Endodermal cell (in vitro differentiated cells): ENCODE results near the gene TMOD2. TPM values are rescaled to one million over a fixed set of nuclear protein-coding genes. Genes with fewer than 3 reads are reported as not detected.
A peak's percentile ranks its signal among the peaks of the same experiment; 100 is the strongest.

Experiments
- DNase-seq: peaks from one replicate; pipeline ENCODE4 v3.0.0-alpha.2; 2017
- H3K27ac ChIP-seq: 2 replicates; pipeline ENCODE4 v1.5.1; 2013; ENCODE audit warnings: mild to moderate bottlenecking, low read depth, low read length, moderate library complexity
- H3K27me3 ChIP-seq: 2 replicates; pipeline ENCODE4 v1.6.1; 2013; ENCODE audit warnings: mild to moderate bottlenecking, low read length, moderate library complexity; ENCODE audit not compliant: insufficient read depth, control insufficient read depth, poor library complexity, severe bottlenecking
- H3K36me3 ChIP-seq: 2 replicates; pipeline ENCODE4 v1.7.0; 2013; ENCODE audit warnings: mild to moderate bottlenecking, low read length, moderate library complexity; ENCODE audit not compliant: control insufficient read depth, insufficient read depth
- H3K4me1 ChIP-seq: one replicate; pipeline ENCODE4 v1.7.0; 2013; ENCODE audit warnings: low read length; ENCODE audit not compliant: control insufficient read depth, insufficient read depth
- H3K4me3 ChIP-seq: 2 replicates; pipeline ENCODE4 v1.5.1; 2013; ENCODE audit warnings: mild to moderate bottlenecking, low read length, moderate library complexity
- H3K9ac ChIP-seq: 2 replicates; pipeline ENCODE4 v1.6.1; 2013; ENCODE audit warnings: mild to moderate bottlenecking, low read length, moderate library complexity; ENCODE audit not compliant: poor library complexity, severe bottlenecking; ENCODE audit errors: extremely low read depth
- H3K9me3 ChIP-seq: 2 replicates; pipeline ENCODE4 v1.6.1; 2013; ENCODE audit warnings: mild to moderate bottlenecking, low read length, moderate library complexity; ENCODE audit not compliant: control insufficient read depth
- H3K27ac Mint-ChIP-seq: 2 replicates; pipeline ENCODE4 v1.8.0; 2020; ENCODE audit warnings: mixed read lengths
- H3K27me3 Mint-ChIP-seq: 2 replicates; pipeline ENCODE4 v1.8.0; 2021; ENCODE audit warnings: mild to moderate bottlenecking, mixed read lengths; ENCODE audit not compliant: insufficient read depth
- H3K36me3 Mint-ChIP-seq: 2 replicates; pipeline ENCODE4 v1.8.0; 2020; ENCODE audit warnings: low read depth, mixed read lengths
- H3K4me1 Mint-ChIP-seq: 2 replicates; pipeline ENCODE4 v1.8.0; 2020; ENCODE audit warnings: mixed read lengths
- H3K4me3 Mint-ChIP-seq: 2 replicates; pipeline ENCODE4 v1.8.0; 2020; ENCODE audit warnings: mild to moderate bottlenecking, moderate library complexity, mixed read lengths
- H3K9me3 Mint-ChIP-seq: 2 replicates; pipeline ENCODE4 v1.8.0; 2020; ENCODE audit warnings: mild to moderate bottlenecking, mixed read lengths
- WGBS, 2 experiments: methylation state at CpG; one replicate each; pipeline versions ENCODE4 v1.1.5 to v1.1.7; 2013; ENCODE audit warnings: missing lambda C conversion rate in 2 of 2, mixed read lengths in 1 of 2; ENCODE audit not compliant: insufficient coverage in 1 of 2, insufficient read length in 1 of 2; 5-methylcytosine and 5-hydroxymethylcytosine counted together
- total RNA-seq, 2 donors: library from RNA; stranded (reverse); fragmentation: NEBNext Ultra II Directional in 1 of 2; extraction: Animal tissue kit (Norgen Biotek cat#: 25700) in 1 of 2; gene quantifications; 2 replicates in 1 of 2; 3 replicates in 1 of 2; pipeline ENCODE4 v1.2.1, GENCODE V29; 2021
- TF ChIP-seq, protein P1 (sequence below): fragments of 200-600 bp; sonication (generic); conservative IDR thresholded peaks from 2 replicates; pipeline ENCODE4 v1.5.0; 2021; ENCODE audit warnings: antibody characterized with exemption, mild to moderate bottlenecking

The TMOD2 gene
- total RNA-seq, 2 donors from 2014 or later: 2.1 to 2.5 TPM

DNA sequence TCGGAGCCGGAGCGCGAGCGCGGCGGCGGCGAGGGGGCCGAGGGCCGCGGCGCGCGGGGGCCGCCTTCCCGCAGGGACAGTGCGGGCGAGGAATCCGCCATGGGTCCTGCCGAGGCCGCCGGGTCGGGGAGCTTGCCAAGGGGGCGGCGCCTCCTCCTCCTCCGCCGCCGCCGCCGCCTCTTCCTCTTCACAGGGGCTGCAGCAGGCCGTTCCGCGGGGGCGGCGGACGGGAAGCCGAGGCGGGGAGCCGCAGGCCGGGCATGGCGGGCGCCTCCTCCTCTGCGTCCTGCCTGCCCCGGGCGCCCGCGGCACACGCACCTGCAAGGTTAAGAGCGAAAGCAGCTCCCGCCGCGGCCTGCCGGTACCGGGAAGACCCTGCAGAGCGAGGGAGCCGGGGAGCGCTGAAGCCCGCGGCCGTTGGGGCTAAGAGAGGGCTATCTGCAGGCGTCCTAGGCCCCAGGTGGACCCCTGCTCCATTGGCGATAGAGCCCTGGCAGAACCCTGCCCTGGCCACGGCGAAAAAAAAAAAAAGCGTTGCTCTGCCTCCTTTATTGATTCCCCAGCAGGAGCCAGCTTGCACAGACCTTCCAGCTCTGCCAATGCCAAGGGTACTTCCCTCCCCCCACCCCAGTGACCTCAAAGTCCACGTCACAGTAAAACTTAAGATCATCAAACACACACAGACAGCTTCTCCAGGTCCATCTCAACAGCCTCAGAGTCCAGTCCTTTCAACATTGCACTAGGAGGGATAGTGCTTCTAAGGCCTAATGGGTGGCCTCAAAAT lies 13.7 kb upstream of the TMOD2 start, which contains the start of gene LYSMD2:
LYSMD2 (minus strand) TSS at position 134 of the 784 bp plus-strand sequence; CDS start at position 101, 33 bp downstream.
- peak within 1 kb of the TSS; percentile 61 for H3K4me3 ChIP-seq
- peak; percentile 80 for DNase-seq
- H3K36me3 ChIP-seq: no peaks in the 10 kb centered on the region
- no peak within 1 kb of the TSS for H3K9ac ChIP-seq
- no peak within 1 kb of the TSS for H3K27ac ChIP-seq
- no peaks in the 10 kb centered on the region for H3K9me3 ChIP-seq
- Mint-ChIP-seq H3K9me3 (no peaks in the 10 kb centered on the region), H3K27me3 (peaks cover 37% of the 10 kb centered on the region), H3K27ac (no peak within 1 kb of the TSS), H3K36me3 (no peaks in the 10 kb centered on the region), H3K4me3 (peak within 1 kb of the TSS; percentile 57), H3K4me1 (peaks cover 3% of the 10 kb centered on the region)
- H3K27me3 ChIP-seq: peaks cover 39% of the 10 kb centered on the region
- H3K4me1 ChIP-seq: no peaks in the 10 kb centered on the region
- TF ChIP-seq, protein P1, sequence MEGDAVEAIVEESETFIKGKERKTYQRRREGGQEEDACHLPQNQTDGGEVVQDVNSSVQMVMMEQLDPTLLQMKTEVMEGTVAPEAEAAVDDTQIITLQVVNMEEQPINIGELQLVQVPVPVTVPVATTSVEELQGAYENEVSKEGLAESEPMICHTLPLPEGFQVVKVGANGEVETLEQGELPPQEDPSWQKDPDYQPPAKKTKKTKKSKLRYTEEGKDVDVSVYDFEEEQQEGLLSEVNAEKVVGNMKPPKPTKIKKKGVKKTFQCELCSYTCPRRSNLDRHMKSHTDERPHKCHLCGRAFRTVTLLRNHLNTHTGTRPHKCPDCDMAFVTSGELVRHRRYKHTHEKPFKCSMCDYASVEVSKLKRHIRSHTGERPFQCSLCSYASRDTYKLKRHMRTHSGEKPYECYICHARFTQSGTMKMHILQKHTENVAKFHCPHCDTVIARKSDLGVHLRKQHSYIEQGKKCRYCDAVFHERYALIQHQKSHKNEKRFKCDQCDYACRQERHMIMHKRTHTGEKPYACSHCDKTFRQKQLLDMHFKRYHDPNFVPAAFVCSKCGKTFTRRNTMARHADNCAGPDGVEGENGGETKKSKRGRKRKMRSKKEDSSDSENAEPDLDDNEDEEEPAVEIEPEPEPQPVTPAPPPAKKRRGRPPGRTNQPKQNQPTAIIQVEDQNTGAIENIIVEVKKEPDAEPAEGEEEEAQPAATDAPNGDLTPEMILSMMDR: no peak
- WGBS, 2 experiments: 2 to 5% methylated on average over 8 to 65 of the region's 67 CpGs

DNA sequence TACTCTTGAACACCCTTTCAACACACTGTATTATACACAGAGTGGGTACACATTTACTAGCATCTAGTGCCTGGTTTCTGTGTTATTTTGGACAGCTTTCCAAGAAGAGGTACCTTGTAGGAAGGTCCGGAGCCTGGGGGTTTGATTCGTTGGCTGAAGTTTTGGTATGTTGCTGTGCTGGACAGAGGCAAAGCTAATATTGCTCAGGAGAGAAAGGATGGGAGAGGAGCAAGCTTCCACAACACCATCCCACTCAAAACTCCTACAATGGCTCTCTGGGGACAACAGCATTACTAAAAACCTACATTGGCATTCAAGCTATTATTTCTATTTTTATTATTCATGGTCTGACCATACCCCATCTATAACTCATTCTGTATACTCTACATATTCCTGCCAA lies 12.8 kb upstream of the TMOD2 start:
- no peaks in the 10 kb centered on the region for H3K36me3 ChIP-seq
- Mint-ChIP-seq H3K4me3 (peak overlapping the region; percentile 57), H3K4me1 (peaks cover 3% of the 10 kb centered on the region), H3K27me3 (peaks cover 41% of the 10 kb centered on the region), H3K36me3 (no peaks in the 10 kb centered on the region), H3K27ac (no peak overlapping the region), H3K9me3 (no peaks in the 10 kb centered on the region)
- peaks cover 43% of the 10 kb centered on the region for H3K27me3 ChIP-seq
- no peak overlapping the region for H3K4me3 ChIP-seq
- no peaks in the 10 kb centered on the region for H3K4me1 ChIP-seq
- no peak for DNase-seq
- no peaks in the 10 kb centered on the region for H3K9me3 ChIP-seq
- TF ChIP-seq, protein P1: no peak
- WGBS, 2 experiments: 77% methylated on average over 2 of the region's 2 CpGs; no CpG with 5 or more reads in 1 of the 2 experiments
- H3K27ac ChIP-seq: no peak overlapping the region
- no peak overlapping the region for H3K9ac ChIP-seq

DNA sequence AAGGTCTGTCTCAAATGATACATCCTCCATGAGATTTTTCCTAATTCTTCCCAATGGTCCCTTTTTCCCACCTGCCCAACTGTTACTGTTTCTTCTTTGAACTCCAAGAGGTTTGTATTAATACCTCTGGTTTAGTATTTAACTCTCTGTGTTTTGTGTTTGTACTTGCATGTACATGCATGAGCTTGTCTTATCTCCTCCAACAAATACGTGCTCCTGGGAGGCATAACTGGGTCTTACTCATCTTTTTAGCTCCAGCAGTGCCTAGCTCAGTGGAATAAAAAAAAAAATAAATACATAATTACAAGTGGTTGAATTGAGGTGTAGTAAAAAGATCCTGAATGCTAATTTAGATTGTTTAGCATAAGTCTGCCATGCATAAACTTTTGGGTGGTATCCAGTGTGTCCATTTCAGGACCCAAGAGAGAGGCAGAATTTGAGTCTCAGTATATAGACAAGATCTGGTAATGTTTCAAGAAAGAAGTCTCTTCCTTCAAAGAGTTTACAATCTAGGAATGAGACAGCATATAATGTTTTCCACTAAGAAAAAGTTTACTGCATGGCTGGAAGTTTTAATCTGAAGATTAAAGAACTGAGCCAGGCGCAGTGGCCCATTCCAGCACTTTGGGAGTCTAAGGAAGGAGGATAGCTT lies 12.2 kb upstream of the TMOD2 start:
- TF ChIP-seq, protein P1: no peak
- Mint-ChIP-seq H3K27me3 (peaks cover 44% of the 10 kb centered on the region), H3K9me3 (no peaks in the 10 kb centered on the region), H3K36me3 (no peaks in the 10 kb centered on the region), H3K4me3 (no peak overlapping the region), H3K4me1 (peaks cover 3% of the 10 kb centered on the region), H3K27ac (no peak overlapping the region)
- H3K27me3 ChIP-seq: peaks cover 49% of the 10 kb centered on the region
- H3K36me3 ChIP-seq: no peaks in the 10 kb centered on the region
- no peaks in the 10 kb centered on the region for H3K9me3 ChIP-seq
- no peak for DNase-seq
- no peaks in the 10 kb centered on the region for H3K4me1 ChIP-seq
- no peak overlapping the region for H3K4me3 ChIP-seq
- H3K9ac ChIP-seq: no peak overlapping the region
- no peak overlapping the region for H3K27ac ChIP-seq
- 80 to 90% methylated on average over 1 to 2 of the region's 2 CpGs for WGBS, 2 experiments
